Caco-2 (cell line): ENCODE results near the gene POLDIP2. TPM values are rescaled to one million over a fixed set of nuclear protein-coding genes. Genes with fewer than 3 reads are reported as not detected.
A peak's percentile ranks its signal among the peaks of the same experiment; 100 is the strongest.

Experiments used
- BruUV-seq: library from RNA; stranded (reverse); fragments of 400-500 nt; replicated peaks from 2 replicates; lab custom pipeline; 2021; lab: Mats Ljungman, UMichigan
- CTCF ChIA-PET: fragments of 300-600 bp; sonication (Branson Sonifier 250); formaldehyde crosslinking; loops from one replicate; lab custom pipeline; 2022; ENCODE audit warnings: antibody characterized with exemption; lab: Charles Lee
- POLR2A ChIA-PET: fragments of 300-600 bp; sonication (Branson Sonifier 250); formaldehyde crosslinking; loops from one replicate; lab custom pipeline; 2022; ENCODE audit warnings: antibody characterized with exemption; lab: Charles Lee
- DNase-seq, 2 experiments: peaks; one replicate each; pipeline versions ENCODE4 v3.0.0 to v3.0.0-alpha.2; 2020 to 2022
- H3K27me3 ChIP-seq: replicated peaks from 2 replicates; pipeline ENCODE4 v1.6.0; 2011; ENCODE audit warnings: low read length; ENCODE audit not compliant: control insufficient read depth, insufficient read depth
- H3K36me3 ChIP-seq: 2 replicates; pipeline ENCODE4 v1.5.1; 2011; ENCODE audit warnings: low read length; ENCODE audit not compliant: control insufficient read depth, insufficient read depth
- H3K4me1 ChIP-seq: fragments of 250-450 bp; sonication (Bioruptor Pico); 2 replicates; pipeline ENCODE4 v1.5.1; 2020; ENCODE audit warnings: mild to moderate bottlenecking
- H3K4me3 ChIP-seq: 2 replicates; pipeline ENCODE4 v1.5.1; 2011; ENCODE audit warnings: low read depth, mild to moderate bottlenecking, control low read depth, low read length
- H3K9me3 ChIP-seq: fragments of 250-450 bp; sonication (Bioruptor Pico); 2 replicates; pipeline ENCODE4 v1.5.1; 2020; ENCODE audit warnings: mild to moderate bottlenecking, moderate library complexity
- H3K27ac Mint-ChIP-seq: one replicate; pipeline ENCODE4 v1.8.0; 2022; ENCODE audit warnings: mixed read lengths; ENCODE audit not compliant: unreplicated experiment
- H3K27me3 Mint-ChIP-seq: one replicate; pipeline ENCODE4 v1.8.0; 2022; ENCODE audit warnings: mixed read lengths; ENCODE audit not compliant: insufficient read depth, unreplicated experiment
- H3K36me3 Mint-ChIP-seq: one replicate; pipeline ENCODE4 v1.8.0; 2022; ENCODE audit warnings: mild to moderate bottlenecking, mixed read lengths; ENCODE audit not compliant: insufficient read depth, unreplicated experiment
- H3K4me1 Mint-ChIP-seq: one replicate; pipeline ENCODE4 v1.8.0; 2022; ENCODE audit warnings: low read depth, mixed read lengths; ENCODE audit not compliant: unreplicated experiment
- H3K4me3 Mint-ChIP-seq: one replicate; pipeline ENCODE4 v1.8.0; 2022; ENCODE audit warnings: mild to moderate bottlenecking, moderate library complexity, mixed read lengths; ENCODE audit not compliant: unreplicated experiment
- H3K9me3 Mint-ChIP-seq: one replicate; pipeline ENCODE4 v1.8.0; 2022; ENCODE audit warnings: mixed read lengths; ENCODE audit not compliant: unreplicated experiment
- intact Hi-C: fragments of 100-400 bp; cut with micrococcal nuclease; formaldehyde crosslinking; loops from one replicate; pipeline ENCODE4 v1.10.0; 2022; ENCODE audit not compliant: unreplicated experiment
- total RNA-seq: library from RNA; stranded (reverse); gene quantifications from 2 replicates; pipeline ENCODE4 v1.2.3, GENCODE V29; 2022
- TF ChIP-seq, protein P1 (sequence below), 2 experiments: fragments of 200-600 bp in 1 of 2; IDR thresholded peaks; 1 replicate in 1 of 2; 2 replicates in 1 of 2; pipeline versions ENCODE4 v1.5.1 to v1.8.0; 2011 to 2022; ENCODE audit warnings: antibody characterized with exemption in 1 of 2, control low read depth in 1 of 2, inconsistent platforms in 1 of 2, low read depth in 1 of 2, low read length in 1 of 2, mild to moderate bottlenecking in 1 of 2, moderate library complexity in 1 of 2; ENCODE audit not compliant: insufficient read depth in 1 of 2, severe bottlenecking in 1 of 2, unreplicated experiment in 1 of 2

POLDIP2 gene
- total RNA-seq, 1 experiment from 2014 or later = 257 TPM

DNA sequence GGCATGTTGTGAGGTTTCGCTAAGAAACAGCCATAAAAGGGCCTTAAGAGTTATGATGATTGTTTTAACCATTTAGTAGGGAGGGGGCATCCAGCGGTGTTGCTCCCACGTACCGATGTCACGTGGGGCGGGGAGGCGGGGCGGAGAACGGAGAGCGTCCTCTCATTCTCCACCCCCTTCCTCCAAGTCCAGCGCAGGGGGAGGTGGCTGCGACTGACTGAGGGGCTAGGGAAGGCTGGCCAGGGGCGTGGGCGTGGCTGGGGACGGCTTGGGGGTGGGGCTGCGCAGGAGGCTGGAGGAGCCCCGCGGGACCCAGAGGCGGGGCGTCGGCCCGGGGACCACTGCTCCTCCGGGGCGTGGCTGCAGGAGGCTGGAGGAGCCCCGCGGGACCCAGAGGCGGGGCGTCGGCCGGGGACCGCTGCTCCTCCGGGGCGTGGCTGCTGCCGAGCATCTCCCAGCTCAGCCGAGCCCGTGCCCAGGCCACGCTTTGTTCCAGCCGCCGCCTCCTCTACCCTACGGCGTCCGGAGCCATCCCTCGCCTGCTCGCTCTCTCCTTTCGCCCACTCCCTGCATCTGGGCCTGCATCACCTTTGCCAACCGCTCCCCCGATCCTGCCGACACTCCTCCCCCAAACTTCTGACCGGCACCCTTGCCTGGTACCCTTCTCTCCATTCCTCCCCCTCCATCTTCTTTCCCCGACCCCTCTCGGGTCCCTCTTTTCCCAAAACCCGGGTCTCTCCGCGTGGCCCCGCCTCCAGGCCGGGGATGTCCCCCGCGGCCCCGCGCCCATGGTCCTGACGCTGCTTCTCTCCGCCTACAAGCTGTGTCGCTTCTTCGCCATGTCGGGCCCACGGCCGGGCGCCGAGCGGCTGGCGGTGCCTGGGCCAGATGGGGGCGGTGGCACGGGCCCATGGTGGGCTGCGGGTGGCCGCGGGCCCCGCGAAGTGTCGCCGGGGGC, 14.2 kb upstream of the POLDIP2 start, which contains the start of gene SARM1:
Gene SARM1 (plus strand): TSS at position 450 of the 958 bp plus-strand sequence. CDS start 339 bp downstream, at position 789.
- peak; percentile 99 to 100 for DNase-seq
- intact Hi-C loops = loop anchor here (1.0 kb wide), 1 partner anchor 9 kb away; no protein-coding TSS in a partner anchor
- ChIA-PET CTCF (interaction anchor here (1.4 to 6.0 kb wide), 3 partner anchors 14 to 45 kb away, joined by 5 to 45 read pairs (median 38); partner anchors contain the start of genes IFT20, POLDIP2 and TNFAIP1), POLR2A (interaction anchor here (0.6 to 4.7 kb wide), 7 partner anchors 13 to 216 kb away, joined by 3 to 87 read pairs (median 7); partner anchors contain the start of genes IFT20, POLDIP2 and TNFAIP1)
- BruUV-seq = no TSS peak
- H3K9me3 Mint-ChIP-seq = no peaks in the 10 kb centered on the region
- Histone ChIP-seq H3K4me3 (peak within 1 kb of the TSS; percentile 40), H3K36me3 (peaks cover 14% of the 10 kb centered on the region), H3K9me3 (no peaks in the 10 kb centered on the region), H3K4me1 (peaks cover 46% of the 10 kb centered on the region), H3K27me3 (no peaks in the 10 kb centered on the region)
- H3K36me3 Mint-ChIP-seq = peaks cover 47% of the 10 kb centered on the region
- TF ChIP-seq, protein P1, sequence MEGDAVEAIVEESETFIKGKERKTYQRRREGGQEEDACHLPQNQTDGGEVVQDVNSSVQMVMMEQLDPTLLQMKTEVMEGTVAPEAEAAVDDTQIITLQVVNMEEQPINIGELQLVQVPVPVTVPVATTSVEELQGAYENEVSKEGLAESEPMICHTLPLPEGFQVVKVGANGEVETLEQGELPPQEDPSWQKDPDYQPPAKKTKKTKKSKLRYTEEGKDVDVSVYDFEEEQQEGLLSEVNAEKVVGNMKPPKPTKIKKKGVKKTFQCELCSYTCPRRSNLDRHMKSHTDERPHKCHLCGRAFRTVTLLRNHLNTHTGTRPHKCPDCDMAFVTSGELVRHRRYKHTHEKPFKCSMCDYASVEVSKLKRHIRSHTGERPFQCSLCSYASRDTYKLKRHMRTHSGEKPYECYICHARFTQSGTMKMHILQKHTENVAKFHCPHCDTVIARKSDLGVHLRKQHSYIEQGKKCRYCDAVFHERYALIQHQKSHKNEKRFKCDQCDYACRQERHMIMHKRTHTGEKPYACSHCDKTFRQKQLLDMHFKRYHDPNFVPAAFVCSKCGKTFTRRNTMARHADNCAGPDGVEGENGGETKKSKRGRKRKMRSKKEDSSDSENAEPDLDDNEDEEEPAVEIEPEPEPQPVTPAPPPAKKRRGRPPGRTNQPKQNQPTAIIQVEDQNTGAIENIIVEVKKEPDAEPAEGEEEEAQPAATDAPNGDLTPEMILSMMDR (IDR thresholded peaks at IDR 0.05; ENCODE audit: insufficient read depth in 1 of 2, low read depth in 1 of 2, low read length in 1 of 2, severe bottlenecking in 1 of 2, unreplicated experiment in 1 of 2) = no peak
- no peaks in the 10 kb centered on the region for H3K27me3 Mint-ChIP-seq
- H3K27ac Mint-ChIP-seq = peak within 1 kb of the TSS; percentile 88
- peaks cover 54% of the 10 kb centered on the region for H3K4me1 Mint-ChIP-seq
- H3K4me3 Mint-ChIP-seq = peak within 1 kb of the TSS; percentile 75

DNA sequence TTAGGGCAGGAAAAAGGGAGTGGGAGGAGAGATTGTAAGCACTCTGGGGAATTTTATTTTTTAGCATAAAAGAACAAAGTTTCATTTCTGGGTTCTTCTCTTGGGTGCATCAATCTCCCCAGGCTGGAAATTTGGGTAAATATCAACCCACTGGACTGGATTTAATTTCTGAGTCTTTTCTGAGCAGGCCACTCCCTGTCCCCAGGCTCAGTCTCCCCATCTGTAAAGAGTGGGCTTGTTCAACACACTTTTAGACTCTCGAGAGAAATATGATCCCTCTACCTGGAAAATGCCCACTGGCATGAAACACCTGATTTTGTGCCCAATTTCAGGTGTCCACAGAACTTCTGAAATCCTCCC, 13.4 kb upstream of the POLDIP2 start:
- H3K9me3 Mint-ChIP-seq = no peaks in the 10 kb centered on the region
- peaks cover 46% of the 10 kb centered on the region for H3K4me1 ChIP-seq
- no peaks in the 10 kb centered on the region for H3K27me3 Mint-ChIP-seq
- H3K27me3 ChIP-seq = no peaks in the 10 kb centered on the region
- ChIA-PET POLR2A (interaction anchor here (1.0 to 4.7 kb wide), 14 partner anchors 10 to 105 kb away, joined by 3 to 87 read pairs (median 5); partner anchors contain the start of genes IFT20, POLDIP2 and TNFAIP1), CTCF (interaction anchor here (0.6 to 6.0 kb wide), 21 partner anchors 9 to 137 kb away, joined by 3 to 45 read pairs (median 5); partner anchors contain the start of genes IFT20, POLDIP2, SLC46A1 and TNFAIP1)
- H3K4me3 Mint-ChIP-seq = peak overlapping the region; percentile 75
- H3K9me3 ChIP-seq = no peaks in the 10 kb centered on the region
- TF ChIP-seq, protein P1 (IDR thresholded peaks at IDR 0.05; ENCODE audit: insufficient read depth in 1 of 2, low read depth in 1 of 2, low read length in 1 of 2, severe bottlenecking in 1 of 2, unreplicated experiment in 1 of 2) = no peak
- intact Hi-C loops = loop anchor here (1.0 kb wide), 2 partner anchors 10 to 34 kb away; no protein-coding TSS in a partner anchor
- H3K4me1 Mint-ChIP-seq = peaks cover 54% of the 10 kb centered on the region
- H3K36me3 ChIP-seq = peaks cover 14% of the 10 kb centered on the region
- peak overlapping the region; percentile 40 for H3K4me3 ChIP-seq
- peak overlapping the region; percentile 88 for H3K27ac Mint-ChIP-seq
- peaks cover 54% of the 10 kb centered on the region for H3K36me3 Mint-ChIP-seq
- BruUV-seq = TSS peak; percentile 53
- no peak for DNase-seq
